AG08396 (cell line): ENCODE measurements around the gene DEDD.
A peak's percentile ranks its signal among the peaks of the same experiment; 100 is the strongest.

ENCODE experiments used
- DNase-seq: peaks from one replicate; pipeline ENCODE4 v3.0.0; 2012; ENCODE audit warnings: low spot score, mixed read lengths

The DEDD gene

GRCh38 chr1:161091796-161092507, 40.5 kb downstream of the DEDD start:
- no peak for DNase-seq

GRCh38 chr1:161091093-161091492, 41.4 kb downstream of the DEDD start:
- DNase-seq = no peak

- DNase-seq = no peak
These were observed 41.9 kb downstream of the DEDD start for GRCh38 chr1:161090617-161091016.

- no peak for DNase-seq
These were observed 42.5 kb downstream of the DEDD start for GRCh38 chr1:161089938-161090337.

- DNase-seq = no peak
These were observed 43.1 kb downstream of the DEDD start, which contains the start of gene NECTIN4 for GRCh38 chr1:161089251-161089924. TSS of gene NECTIN4 (minus strand) at chr1:161089558. CDS start at chr1:161089296, 262 bp downstream.

- peak; percentile 79 for DNase-seq
These were observed 43.8 kb downstream of the DEDD start for GRCh38 chr1:161088587-161089110.

- DNase-seq = no peak
These were observed 46.0 kb downstream of the DEDD start for GRCh38 chr1:161086457-161086856.

- DNase-seq = no peak
These were observed 47.3 kb downstream of the DEDD start for GRCh38 chr1:161085165-161085564.

GRCh38 chr1:161084597-161084988, 47.9 kb downstream of the DEDD start:
- no peak for DNase-seq

GRCh38 chr1:161083748-161084596, 48.5 kb downstream of the DEDD start:
- DNase-seq = no peak

- DNase-seq = peak; percentile 91
These were observed 49.3 kb downstream of the DEDD start for GRCh38 chr1:161082996-161083747.

- DNase-seq = no peak
These were observed 50.0 kb downstream of the DEDD start for GRCh38 chr1:161082483-161082882.

- DNase-seq = no peak
These were observed 50.9 kb downstream of the DEDD start for GRCh38 chr1:161081519-161081918.

- no peak for DNase-seq
These were observed 51.7 kb downstream of the DEDD start for GRCh38 chr1:161080441-161081405.

GRCh38 chr1:161079436-161080110, 52.9 kb downstream of the DEDD start:
- no peak for DNase-seq

- no peak for DNase-seq
These were observed 55.0 kb downstream of the DEDD start for GRCh38 chr1:161077426-161077825.

- DNase-seq = no peak
These were observed 56.1 kb downstream of the DEDD start for GRCh38 chr1:161076410-161076809.

- no peak for DNase-seq
These were observed 57.6 kb downstream of the DEDD start for GRCh38 chr1:161074676-161075368.

GRCh38 chr1:161073474-161074121, 58.9 kb downstream of the DEDD start:
- no peak for DNase-seq
